Daoy (cell line): Measurements from ENCODE around the gene HSBP1L1. TPM values are rescaled to one million over a fixed set of nuclear protein-coding genes. Genes with fewer than 3 reads are reported as not detected.

Experiments
- DNase-seq: peaks from one replicate; pipeline ENCODE4 v3.0.0-alpha.2; 2015; ENCODE audit warnings: low read depth
- total RNA-seq: library from RNA; depleted of rRNA; stranded (reverse); fragments of >200 nt; shearing (Covaris generic); gene quantifications from 2 replicates; pipeline ENCODE4 v1.2.3, GENCODE V29; 2014

HSBP1L1 gene
- total RNA-seq, 1 experiment from 2014 or later: 0.69 TPM

DNA sequence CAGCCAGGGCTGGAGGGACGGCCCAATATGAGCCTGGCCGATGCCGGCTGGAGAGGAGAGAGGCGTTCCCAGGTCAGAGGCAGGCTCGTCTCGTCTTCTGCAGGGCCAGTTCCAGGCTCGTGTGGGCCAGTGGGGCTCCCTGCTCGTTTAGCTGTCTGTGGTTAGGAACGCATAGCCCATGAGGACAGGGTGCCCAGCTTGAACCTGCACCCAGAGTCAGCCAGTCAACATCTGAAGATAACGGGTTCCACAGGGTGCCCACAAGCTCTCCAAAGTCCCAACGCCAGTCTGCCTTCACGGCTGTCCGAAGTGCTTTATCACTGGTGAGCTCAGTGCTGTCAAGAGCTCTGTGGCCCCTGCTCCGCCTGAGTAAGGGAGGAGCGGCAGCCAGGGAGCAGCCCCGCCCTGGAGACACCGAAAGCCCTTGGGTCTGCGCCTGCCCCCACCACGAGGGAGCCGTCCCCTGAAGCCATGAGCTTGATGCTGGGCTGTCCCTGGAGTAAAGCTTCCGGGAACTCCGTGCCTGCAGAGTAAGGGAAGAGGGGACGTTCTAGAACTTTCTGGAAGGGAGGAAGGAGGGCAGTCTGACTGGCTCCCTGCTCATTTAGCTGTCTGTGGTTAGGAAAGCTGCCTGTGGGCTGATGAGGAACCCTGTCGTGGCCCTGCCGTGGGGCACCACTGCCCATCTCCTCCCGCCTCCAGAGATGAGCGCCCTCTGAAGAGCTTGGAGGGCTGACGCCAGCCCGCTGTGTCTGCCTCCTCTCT, 2.7 kb upstream of the HSBP1L1 start:
- no peak for DNase-seq

DNA sequence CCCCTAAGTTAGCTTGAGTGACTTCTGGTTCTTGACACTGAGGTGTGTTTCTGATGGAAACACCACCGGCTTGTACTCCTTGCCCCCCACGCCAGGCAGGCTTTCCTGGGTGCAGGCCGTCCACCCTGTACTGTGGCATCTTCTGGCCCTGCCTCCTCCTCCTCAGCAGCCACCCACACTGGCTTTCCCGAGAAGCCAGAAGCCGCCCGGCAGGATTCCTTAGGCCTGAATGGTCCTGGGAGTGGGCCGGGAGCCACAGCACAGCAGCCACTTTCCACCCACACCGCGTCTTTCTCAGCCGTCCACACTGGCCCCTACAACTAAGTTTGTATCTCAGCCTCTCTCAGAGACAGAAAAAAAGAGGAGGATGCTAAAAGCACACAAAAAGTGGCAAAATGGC, 2.1 kb upstream of the HSBP1L1 start:
- no peak for DNase-seq

DNA sequence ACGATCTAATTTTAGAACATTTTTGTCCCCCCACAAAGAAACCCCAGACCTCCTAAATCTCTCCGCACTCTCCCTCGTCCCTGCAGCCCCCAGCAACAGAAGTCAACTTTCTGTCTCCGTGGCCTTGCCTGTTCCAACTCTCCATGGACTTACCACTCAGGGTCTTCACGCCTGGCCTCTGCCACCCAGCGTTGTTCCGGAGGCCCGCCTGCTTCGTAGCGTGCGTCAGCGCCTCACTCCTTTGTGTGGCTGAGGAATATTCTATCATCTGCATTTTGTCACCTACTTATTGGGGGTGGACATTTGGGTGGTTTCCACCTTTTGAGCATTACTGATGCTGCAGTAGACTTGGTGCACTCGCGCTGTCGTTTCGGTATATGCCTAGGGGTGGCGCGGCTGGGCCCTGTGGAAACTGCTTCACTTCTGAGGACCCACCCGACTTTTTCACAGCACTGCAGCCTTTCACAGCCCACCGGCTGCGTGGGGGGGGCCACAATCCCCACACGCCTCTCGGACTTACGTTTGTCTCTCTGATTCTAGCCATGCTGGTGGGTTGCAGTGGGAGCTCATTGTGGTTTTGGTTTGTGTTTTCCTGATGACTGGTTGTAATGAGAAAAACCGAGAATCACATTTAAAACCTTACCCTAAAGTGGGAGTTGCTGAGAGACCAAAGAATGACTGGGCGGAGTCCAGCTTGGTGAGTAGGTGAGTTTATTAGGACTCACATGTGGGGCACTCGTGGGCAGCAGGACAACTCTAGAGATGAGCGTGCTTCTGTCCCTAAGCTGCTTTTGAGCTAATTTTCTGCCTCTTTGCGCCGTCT, 1.4 kb upstream of the HSBP1L1 start:
- no peak for DNase-seq

DNA sequence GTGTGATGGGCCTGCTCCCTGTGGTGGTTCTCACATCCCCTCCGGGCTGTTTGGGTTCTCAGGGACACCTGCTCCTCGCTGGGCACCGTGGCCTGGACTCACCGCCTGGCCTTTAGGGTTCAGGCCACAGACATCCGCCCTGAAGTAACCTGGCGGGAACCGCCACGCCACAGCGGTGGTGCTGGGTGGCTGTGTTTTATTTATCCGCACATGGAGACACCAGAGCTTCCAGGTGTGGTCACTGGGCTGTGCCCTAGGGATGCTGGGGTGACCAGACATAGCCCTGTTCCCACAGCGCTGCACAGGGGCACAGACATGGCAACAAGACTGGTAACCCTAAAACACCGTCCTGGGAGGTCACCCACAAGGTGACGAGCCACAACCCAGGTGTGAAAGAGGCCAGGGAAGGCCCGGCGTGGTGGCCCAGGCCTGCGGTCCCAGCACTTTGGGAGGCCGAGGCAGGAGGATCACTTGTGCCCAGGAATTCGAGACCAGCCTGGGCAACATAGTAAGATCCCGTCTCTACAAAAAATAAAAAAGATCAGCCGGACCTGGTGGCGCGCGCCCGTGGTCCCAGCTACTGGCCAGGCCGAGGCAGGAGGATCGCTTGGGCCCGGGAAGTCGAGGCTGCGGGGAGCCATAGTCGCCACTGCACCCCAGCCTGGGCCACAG, 649 bp upstream of the HSBP1L1 start:
- DNase-seq: no peak

DNA sequence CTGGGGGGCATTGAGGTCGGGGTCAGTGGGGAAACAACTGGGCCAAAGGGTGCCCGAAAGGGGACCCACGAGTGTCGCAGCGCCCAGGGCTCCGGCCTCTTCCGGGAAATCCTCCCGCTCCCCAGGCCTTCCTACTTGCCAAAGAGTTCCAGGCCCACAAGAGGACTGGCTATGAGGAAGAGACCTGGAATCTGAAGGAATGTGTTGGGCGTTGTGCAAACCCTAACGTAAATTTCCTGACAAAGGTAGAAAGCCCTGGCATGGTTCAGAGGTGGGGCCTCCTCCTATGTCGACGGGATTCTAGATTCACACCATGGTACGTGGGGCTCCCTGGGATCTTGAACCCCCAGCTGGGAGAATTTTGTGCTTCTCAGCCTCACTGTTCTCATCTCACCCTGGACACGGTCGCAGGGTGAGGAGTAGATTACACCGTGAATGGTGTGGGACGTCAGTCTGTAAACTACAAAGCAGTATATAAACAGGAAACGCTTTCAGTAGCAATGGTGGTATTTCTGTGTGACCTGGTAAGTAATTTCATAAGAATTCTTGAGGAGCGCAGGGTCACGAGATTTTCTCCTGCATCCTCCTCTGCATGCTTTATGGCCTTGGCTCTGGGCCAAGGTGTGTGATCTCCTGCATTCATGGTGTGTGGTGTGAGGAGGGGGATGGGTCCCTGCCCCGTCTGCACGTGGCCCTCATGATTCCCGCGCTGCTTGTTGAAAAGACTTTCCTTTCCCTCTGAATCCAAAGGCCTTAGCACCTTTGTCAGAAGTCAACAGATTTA, 868 bp downstream of the HSBP1L1 start:
- DNase-seq: peak; percentile 32

DNA sequence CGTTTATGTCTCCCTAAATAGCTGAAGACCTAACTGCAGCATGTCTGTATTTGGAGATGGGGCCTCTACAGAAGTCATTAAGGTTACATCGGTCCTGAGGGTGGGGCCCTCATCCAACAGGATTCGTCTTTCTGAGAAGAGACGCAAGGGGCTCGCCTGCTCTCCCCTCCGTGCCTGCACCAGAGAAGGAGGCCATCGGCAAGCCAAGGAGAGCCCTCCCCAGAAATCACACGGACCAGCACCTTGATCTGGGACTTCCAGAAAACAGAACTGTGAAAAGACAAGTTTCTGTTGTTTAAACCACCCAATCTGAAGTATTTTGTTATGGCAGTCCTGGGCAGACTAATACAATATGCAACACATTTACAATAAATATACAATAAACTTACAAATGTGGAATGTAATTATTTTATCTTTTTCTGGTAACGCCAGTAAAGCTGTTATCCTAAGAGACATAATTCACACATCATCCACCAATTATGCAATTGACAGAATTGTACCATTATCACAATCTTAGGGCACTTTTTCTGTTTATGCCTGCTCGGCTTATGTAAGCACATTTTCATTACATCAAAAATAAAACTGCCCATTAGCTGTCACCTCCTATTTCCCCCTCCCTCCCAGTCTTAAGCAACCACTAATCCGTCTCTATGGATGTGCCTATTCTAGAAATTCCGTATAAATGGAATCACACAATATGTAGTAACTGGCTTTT, 6.1 kb downstream of the HSBP1L1 start:
- DNase-seq: no peak

DNA sequence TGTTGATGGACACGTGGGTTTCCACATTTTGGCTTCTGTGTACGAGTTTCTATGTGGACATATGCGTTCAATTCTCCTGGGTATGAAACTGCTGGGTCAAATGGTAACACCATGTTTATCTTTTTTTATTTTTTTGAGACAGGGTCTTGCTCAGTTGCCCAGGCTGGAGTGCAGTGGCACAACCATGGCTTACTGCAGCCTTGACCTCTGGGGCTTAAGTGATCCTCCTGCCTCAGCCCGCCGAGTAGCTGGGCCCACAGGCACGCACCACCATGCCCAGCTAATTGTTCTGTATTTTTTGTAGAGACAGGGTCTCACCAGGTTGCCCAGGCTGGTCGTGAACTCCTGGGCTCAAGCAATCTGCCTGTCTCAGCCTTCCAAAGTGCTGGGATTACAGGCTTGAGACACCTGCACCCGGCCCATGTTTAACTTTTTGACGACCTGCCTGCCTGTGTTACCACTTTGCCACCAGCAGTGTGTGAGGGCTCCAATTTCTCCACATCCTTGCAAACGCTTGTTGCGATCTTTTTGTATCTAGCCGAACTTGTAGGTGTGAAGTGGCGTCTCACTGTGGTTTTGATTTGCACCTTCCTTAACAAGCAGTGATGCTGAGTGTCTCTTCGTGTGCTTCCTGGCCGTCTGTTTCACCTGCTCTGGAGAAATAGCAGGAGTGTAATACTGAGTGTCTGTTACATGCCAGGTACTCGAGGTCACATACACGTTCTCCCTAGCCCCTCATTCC, 6.9 kb downstream of the HSBP1L1 start:
- no peak for DNase-seq

DNA sequence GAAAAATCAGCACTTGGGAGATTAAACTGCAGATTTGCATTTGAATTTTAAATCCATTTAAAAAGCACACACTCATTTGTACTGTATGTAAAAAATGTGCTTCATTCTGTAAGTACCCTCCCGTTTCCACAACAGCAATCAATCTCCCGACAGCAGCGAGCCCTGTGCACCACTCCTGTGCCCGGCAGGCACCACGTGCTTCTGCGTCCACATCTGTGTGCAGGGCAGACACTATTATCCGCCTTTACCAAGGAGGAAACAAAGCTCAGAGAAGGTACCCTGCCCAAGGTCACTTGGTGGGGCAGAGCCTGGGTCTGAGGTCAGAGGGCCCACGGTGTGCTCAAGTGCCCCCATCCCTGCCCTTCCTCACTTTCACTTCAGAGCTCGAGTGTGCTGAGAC, 7.5 kb downstream of the HSBP1L1 start:
- DNase-seq: no peak

DNA sequence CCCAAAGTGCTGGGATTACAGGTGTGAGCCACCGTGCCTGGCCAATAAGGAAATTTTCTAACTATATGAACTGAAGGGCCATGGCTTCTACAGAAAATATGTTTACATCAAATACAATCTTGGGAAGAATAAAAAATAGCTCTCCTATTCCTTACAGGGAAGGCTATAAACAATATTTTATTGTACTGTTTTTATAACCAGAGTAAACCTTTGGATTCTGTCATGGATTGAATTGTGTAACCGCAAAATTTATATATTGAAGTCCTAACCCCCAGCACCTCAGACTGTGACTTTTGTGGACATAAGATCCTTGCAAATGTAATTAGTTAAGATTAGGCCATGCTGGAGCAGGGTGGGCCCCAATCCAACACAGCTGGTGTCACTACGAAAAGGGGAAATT, 8.3 kb downstream of the HSBP1L1 start:
- DNase-seq: no peak

DNA sequence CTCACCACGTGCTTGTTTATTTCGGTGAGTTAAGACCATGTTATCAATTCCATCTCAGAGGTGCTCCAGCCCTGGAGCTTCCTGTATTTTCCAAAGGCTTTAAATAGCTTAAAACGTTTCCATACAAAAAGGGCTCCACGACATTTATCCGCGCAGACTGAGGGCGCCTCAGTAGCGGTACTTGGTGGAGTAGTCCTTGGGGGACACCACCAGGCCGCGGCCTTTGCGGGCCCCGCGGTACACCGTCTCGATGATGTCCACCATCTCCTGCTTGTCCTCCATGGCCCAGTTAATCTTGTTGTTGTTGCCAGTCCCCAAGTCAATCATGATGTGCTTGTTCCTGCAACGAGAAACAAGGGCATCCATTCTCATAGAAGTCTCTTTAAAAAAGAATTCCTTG, 9.1 kb downstream of the HSBP1L1 start:
- no peak for DNase-seq

DNA sequence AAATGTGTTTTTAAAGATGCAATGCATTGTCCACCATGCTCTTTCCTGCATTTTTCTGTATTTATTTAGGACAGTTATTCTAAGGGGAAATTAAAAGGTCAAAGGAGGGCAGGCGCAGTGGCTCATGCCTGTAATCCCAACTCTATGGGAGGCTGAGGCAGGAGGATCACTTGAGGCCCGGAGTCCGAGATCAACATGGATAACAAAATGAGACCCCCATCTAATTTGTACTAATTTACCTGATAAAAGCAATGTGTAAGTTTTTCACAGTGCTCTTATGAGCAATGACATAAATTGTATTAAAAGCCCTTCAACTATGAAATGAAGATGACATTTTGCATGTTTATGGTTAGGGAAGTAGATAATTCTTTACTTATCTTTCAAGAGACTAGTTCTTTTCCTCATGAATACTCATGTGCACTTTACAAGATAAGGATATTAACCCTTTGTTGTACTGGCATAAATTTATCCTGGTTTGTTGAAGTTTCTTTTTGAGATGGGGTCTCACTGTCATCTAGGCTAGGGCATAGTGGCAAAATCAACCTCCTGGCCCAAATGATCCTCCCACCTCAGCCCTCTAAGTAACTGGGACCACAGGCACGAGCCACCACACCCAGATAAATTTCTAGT, 9.7 kb downstream of the HSBP1L1 start:
- DNase-seq: no peak

DNA sequence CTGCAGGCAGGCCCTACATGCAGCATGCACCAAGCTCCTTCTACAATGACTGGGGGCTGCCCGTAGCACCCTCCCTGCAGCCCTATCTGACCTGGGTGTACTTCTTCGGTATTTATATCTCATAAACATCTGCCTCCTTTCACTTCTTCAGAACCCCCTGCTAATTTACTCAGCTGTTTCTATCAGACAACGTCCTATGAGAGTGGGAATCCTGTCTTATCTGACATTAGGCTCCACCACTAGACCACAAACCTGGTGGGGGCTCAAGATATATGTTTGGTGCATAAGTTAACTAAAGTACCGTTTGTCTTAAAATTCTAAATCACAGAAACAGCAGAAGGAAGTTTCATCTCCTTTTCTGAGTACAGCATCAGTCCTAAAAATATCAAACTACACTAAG, 10.6 kb downstream of the HSBP1L1 start:
- DNase-seq: no peak

DNA sequence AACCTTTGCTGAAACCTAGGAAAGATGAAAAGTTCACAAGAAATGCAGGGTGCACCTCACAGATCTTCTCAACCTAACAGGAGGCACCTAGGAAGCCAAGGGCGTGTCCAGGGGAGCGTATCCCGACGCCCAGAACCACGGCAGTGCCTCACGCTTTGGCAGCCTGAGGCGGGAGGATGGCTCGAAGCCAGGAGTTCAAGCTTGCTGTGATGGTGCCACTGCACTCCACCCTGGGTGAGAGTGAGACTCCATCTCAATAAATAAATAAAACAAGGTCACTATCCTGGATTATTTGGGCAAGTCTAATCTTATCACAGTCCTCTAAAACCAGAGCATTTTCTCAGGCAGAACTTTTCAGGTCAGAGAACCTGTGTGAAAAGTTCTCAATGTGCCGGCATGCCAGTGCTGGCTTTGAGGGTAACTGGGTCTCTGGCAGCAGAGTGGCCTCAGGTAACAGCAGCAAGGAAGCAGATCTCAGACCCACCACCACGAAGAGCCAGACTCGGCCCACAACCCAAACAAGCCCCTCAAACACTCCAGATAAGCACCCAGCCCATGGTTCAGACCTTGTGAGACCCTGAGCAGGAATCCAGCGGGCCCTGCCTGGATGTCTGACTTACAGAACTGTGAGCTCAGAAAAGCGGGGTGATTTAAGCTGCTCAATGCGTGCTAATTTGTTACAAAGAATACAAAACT, 11.7 kb downstream of the HSBP1L1 start:
- DNase-seq: no peak

DNA sequence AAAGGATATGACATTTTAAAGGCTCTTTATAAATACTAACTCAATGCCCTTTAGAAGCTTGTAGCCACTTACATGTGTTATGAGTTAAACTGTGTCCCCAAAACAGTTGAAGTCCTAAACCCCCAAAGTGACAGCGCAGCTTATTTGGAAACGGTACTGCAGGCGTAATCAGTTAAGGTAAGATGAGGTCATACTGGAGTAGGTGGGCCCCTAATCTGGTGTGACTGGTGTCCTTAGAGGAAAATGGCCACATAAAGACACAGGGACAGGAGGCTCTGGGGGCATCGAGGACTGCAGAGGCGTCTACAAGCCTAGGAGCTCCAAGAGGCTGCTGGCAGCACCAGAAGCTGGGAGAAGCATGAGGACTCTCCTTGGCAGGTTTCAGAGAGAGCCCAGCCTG, 15.4 kb downstream of the HSBP1L1 start:
- no peak for DNase-seq

DNA sequence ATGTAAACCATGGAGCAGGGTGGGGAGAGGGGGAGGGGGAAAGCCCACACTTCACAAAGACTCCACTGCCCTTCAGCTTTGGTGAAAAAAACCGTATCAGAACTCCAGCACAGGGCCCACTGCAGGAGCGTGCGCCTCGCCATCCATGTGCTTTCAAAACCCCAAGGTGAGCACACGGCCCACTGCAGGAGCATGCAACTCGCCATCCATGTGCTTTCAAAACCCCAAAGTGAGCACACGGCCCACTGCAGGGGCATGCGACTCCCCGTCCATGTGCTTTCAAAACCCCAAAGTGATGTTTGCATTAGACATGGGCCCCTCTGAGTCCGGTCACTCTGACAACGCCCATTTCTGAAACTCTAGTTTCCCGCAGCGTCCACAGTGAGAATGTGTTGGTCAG, 16.1 kb downstream of the HSBP1L1 start:
- no peak for DNase-seq

DNA sequence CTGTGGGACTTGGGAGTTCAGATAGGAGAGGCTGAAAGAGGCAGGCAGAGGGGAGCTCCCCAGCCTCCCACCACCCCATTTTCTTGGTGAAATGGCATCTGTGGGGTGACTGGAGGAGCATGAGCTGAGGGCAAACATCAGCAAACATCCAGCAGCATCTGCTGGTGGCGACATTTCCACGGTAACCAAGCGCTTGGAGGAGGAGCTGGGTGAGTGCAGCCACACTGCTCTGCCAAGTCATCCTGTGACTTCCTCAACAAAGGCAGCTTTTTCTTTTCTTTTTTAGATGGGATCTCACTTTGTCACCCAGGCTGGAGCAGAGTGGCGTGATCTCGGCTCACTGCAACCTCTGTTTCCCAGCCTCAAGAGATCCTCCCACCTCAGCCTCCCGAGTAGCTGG, 18.3 kb downstream of the HSBP1L1 start:
- no peak for DNase-seq

DNA sequence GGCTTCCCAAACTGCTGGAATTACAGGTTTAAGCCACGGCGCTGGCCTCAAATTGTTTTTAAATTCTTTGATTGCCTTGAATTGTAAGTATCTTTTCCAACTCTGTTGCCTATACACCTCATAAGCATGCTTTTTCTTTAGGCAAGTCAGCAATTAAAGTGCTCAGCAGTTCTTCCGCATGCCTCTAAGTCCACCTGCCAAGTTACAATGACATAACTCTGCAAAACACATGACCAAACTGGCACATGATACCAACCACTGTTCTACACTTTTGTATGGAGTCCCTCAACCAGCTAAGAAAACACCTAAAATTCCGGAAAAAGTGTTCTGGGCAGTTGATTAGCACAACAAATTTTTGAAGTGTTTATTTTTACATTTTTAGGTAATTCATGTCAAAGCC, 18.8 kb downstream of the HSBP1L1 start:
- no peak for DNase-seq

DNA sequence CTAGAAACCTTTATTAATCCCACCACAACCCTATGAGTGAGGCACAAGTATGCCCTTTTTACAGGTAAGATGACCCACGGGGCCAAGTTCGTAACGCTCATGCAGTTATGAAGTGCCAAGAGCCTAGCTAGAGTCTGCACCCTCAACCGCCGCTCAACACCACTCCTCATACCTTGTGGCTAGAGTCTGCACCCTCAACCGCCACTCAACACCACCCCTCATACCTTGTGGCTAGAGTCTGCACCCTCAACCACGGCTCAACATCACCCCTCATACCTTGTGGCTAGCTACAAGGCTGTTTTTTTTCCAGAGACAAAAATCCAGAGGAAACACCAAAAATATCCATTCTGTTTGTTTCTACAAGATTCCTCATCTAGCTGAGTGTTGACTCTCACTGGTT, 19.4 kb downstream of the HSBP1L1 start:
- no peak for DNase-seq

DNA sequence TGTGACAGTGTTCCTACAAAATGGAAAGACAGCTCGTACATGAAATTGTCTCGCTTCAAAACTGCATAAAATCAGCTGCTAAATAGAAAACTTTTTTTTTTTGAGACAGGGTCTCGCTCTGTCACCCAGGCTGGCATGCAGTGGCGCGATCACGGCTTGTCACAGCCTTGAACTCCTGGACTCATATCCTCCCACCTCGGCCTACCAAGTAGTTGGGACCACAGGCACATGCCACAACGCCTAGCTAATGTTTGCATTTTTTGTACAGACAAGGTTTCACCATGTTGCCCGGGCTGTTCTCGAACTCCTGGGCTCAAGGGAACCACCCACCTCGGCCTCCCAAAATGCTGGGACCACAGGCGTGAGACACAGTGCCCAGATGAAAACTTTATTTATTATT, 20.7 kb downstream of the HSBP1L1 start:
- no peak for DNase-seq

DNA sequence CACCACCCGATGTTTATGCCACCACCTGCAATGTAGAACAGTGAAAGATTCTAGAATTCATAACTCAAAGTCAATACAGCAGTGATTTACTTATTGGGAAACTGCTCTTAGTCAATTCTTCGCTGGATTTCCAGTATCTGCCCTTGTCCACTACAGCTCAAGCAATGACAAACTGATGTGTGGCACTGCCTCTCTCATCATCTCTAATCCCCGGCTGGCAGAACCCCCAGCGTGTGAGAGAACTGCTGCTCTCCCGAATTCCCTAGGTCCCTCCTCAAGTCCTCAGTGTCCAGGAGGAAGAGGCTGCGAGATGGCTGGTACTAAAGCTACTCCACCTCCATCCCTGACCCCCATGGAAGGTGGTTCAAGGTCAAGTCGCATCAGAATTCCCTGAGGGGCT, 22.3 kb downstream of the HSBP1L1 start:
- no peak for DNase-seq
